Heart left ventricle (tissue), 16 donors: Measurements from ENCODE around the gene POLD4. TPM values are rescaled to one million over a fixed set of nuclear protein-coding genes. Genes with fewer than 3 reads are reported as not detected.
A peak's percentile ranks its signal among the peaks of the same experiment; 100 is the strongest.

Experiments
- ATAC-seq, 4 donors: fragments of 200-7000 bp; cut with Tn5 transposase; one replicate each; pipeline ENCODE4 v1.9.1; 2020 to 2022; ENCODE audit warnings: moderate library complexity in 4 of 4, mild to moderate bottlenecking in 3 of 4, moderate number of reproducible peaks in 1 of 4
- DNase-seq, 5 donors: peaks; one replicate each; pipeline ENCODE4 v3.0.0-alpha.2; 2020
- H3K27ac ChIP-seq, 12 donors: fragments of 200-600 bp; sonication (generic) in 4 of 12; one replicate each; pipeline versions ENCODE4 v1.5.0 to v1.8.0; 2016 to 2022; ENCODE audit warnings: mild to moderate bottlenecking in 2 of 12
- H3K27me3 ChIP-seq, 9 donors: fragments of 200-600 bp; sonication (generic) in 2 of 9; one replicate each; pipeline versions ENCODE4 v1.5.1 to v1.8.0; 2016 to 2022; ENCODE audit warnings: mild to moderate bottlenecking in 3 of 9
- H3K36me3 ChIP-seq, 9 donors: fragments of 200-600 bp; sonication (generic) in 2 of 9; one replicate each; pipeline versions ENCODE4 v1.5.0 to v1.8.0; 2018 to 2022; ENCODE audit warnings: mild to moderate bottlenecking in 2 of 9
- H3K4me1 ChIP-seq, 12 donors: fragments of 200-600 bp; sonication (generic) in 4 of 12; one replicate each; pipeline versions ENCODE4 v1.5.0 to v1.8.0; 2016 to 2022; ENCODE audit warnings: mild to moderate bottlenecking in 3 of 12
- H3K4me3 ChIP-seq, 12 donors: fragments of 200-600 bp; sonication (generic) in 4 of 12; one replicate each; pipeline versions ENCODE4 v1.5.0 to v1.8.0; 2017 to 2022; ENCODE audit warnings: mild to moderate bottlenecking in 9 of 12, moderate library complexity in 4 of 12
- H3K9me3 ChIP-seq, 12 donors: fragments of 200-600 bp; sonication (generic) in 4 of 12; one replicate each; pipeline versions ENCODE4 v1.5.0 to v1.8.0; 2016 to 2022; ENCODE audit warnings: mild to moderate bottlenecking in 1 of 12
- POLR2A ChIP-seq, 2 donors: fragments of 450-650 bp; IDR thresholded peaks; one replicate each; pipeline ENCODE4 v1.6.1; 2017; ENCODE audit warnings: antibody characterized with exemption in 2 of 2, mild to moderate bottlenecking in 2 of 2, moderate library complexity in 2 of 2
- WGBS, 4 donors: extraction: QIAGEN DNeasy Blood & Tissue Kit in 2 of 4; methylation state at CpG; one replicate each; pipeline versions ENCODE4 v1.1.5 to v1.1.7; 2013 to 2018; 5-methylcytosine and 5-hydroxymethylcytosine counted together
- intact Hi-C, 10 donors: fragments of 100-400 bp; cut with DNase I; formaldehyde crosslinking; loops; one replicate each; pipeline versions ENCODE4 v1.11.1 to v1.14.2; 2022
- polyA plus RNA-seq, 2 donors: library from polyadenylated mRNA; stranded (reverse); fragments of 200-250 nt; gene quantifications; one replicate each; pipeline ENCODE4 v1.2.3, GENCODE V29; 2013
- total RNA-seq, 9 donors: library from RNA; depleted of rRNA in 2 of 9; stranded (reverse); fragments of >200 nt in 2 of 9; fragmentation: NEBNext Ultra II Directional in 3 of 9; extraction: Animal tissue kit (Norgen Biotek cat#: 25700) in 3 of 9; gene quantifications; one replicate each; pipeline versions ENCODE4 v1.1.0 to v1.2.4, GENCODE V29; 2016 to 2023
- TF ChIP-seq, protein P1 (sequence below), 12 donors: fragments of 200-600 bp; sonication (generic) in 4 of 12; IDR thresholded peaks; one replicate each; pipeline versions ENCODE4 v1.5.0 to v1.8.0; 2018 to 2022; ENCODE audit warnings: antibody characterized with exemption in 12 of 12, mild to moderate bottlenecking in 5 of 12
- donor health status: ischemic (EF 13 %, LVEDD 7.1; RV severe dilation, severe dysfunction).
- donor health status: healthy with polysubstance abuse.
- donor health status: DM: no; HTN: yes; CAD: no.
- donor health status: DM: no; HTN: no; CAD: no.
- donor health status: ischemic (EF 25% LVEDD 6.9; RV normal size, moderate dysfunction).
- donor health status: ischemic (EF 25% LVEDD 5.7; RV mildly dilated, moderate dysfunction).
- donor health status: healthy.
- donor health status: DM: yes; HTN: yes; CAD: no.
- donor health status: ischemic (EF 35%, LVEDD 5.7; RV mildly dilated, moderate dysfunction).
- donor health status: nonischemic (EF 11% LVEDD 7.7; RV severe dilation, severe dysfunction).
- donor health status: DM: yes; HTN: yes; CAD: no.
- donor health status: PGD.
- donor health status: ischemic (EF 29% LVEDD 5.4; RV normal size, mild dysfunction).
- donor health status: nonischemic (EF 23%, LVEDD 6.1; RV moderate dilation, normal function).

Gene POLD4
- total and polyA plus RNA-seq, 11 donors = 36.0 to 164 (median 59.1) TPM

GRCh38 chr11:67347964-67348749 lies 5.2 kb downstream of the POLD4 start:
- intact Hi-C loops = loop anchor here in 6 of 10 donors (5.0 kb wide), 1 partner anchor 34 kb away; no protein-coding TSS in a partner anchor
- no peak overlapping the region for H3K27ac ChIP-seq
- 80 to 89% (median 84%) methylated on average over 11 of the region's 11 CpGs for WGBS, 4 donors

DNA sequence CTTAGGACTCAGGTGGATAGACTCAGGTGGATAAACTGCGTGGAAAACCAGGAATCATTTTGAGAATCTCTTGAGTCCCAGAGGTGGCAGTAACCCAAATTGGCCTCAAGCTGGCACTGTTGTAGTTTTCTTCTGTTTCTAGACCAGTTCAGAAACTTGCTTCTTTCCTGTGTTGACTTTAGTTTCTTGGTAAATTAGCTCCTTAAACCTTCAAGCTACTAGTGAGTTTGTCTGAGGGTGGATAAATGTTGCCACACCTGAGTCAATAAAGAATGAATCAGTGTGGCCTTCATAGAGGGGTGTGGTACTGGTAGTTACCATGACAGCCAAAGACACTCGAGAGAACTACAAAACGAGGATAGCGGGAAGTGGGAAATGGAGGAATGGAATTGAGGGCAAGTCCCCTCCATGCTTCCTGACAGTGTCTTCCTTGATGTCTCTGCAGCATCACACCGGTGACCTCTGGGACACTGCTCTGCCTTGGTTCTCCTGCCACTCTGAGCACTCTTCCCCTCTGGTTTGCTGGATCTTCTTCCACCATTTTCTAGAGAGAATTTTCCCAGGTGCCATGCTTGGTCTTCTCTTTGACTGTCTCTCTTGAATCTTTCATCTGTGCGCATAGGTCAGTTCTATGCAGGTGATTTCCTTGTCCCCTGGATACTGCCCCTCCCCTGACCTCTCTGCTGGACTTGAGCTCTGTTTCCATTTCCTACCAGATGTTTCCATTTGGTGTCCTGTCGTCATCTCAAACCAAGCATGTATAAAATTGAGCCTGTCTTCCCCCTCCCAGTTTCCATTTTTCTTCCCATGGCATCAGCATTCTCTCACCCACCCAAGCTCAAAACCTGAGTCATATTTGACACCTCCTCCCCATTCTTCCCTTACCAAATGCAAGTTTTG lies 7.2 kb downstream of the POLD4 start:
- ATAC-seq (peak in 1 of 4 donors; percentile 23), DNase-seq (no peak)
- intact Hi-C loops = loop anchor here in 6 of 10 donors (5.0 kb wide), 1 partner anchor 36 kb away; no protein-coding TSS in a partner anchor
- Histone ChIP-seq H3K27ac (no peak overlapping the region), H3K9me3 (peaks cover 0 to 5% (median 0%) of the 10 kb centered on the region in 12 donors), H3K4me3 (no peak overlapping the region), H3K27me3 (no peaks in the 10 kb centered on the region), H3K4me1 (peaks cover 0 to 25% (median 12%) of the 10 kb centered on the region in 12 donors), H3K36me3 (peaks cover 0 to 4% (median 0%) of the 10 kb centered on the region in 9 donors)
- TF ChIP-seq, protein P1, sequence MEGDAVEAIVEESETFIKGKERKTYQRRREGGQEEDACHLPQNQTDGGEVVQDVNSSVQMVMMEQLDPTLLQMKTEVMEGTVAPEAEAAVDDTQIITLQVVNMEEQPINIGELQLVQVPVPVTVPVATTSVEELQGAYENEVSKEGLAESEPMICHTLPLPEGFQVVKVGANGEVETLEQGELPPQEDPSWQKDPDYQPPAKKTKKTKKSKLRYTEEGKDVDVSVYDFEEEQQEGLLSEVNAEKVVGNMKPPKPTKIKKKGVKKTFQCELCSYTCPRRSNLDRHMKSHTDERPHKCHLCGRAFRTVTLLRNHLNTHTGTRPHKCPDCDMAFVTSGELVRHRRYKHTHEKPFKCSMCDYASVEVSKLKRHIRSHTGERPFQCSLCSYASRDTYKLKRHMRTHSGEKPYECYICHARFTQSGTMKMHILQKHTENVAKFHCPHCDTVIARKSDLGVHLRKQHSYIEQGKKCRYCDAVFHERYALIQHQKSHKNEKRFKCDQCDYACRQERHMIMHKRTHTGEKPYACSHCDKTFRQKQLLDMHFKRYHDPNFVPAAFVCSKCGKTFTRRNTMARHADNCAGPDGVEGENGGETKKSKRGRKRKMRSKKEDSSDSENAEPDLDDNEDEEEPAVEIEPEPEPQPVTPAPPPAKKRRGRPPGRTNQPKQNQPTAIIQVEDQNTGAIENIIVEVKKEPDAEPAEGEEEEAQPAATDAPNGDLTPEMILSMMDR (IDR thresholded peaks at IDR 0.05) = peak in 11 of 12 donors; percentile 3 to 57 (median 34)
- TF ChIP-seq POLR2A (IDR thresholded peaks at IDR 0.05) = no peak
- 74 to 78% (median 76%) methylated on average over 7 of the region's 7 CpGs for WGBS, 4 donors

More at GRCh38 chr11:67347964-67348749, 5.2 kb downstream of the POLD4 start:
- no peak for ATAC-seq
- no peak for TF ChIP-seq POLR2A (IDR thresholded peaks at IDR 0.05)
- TF ChIP-seq, protein P1 (IDR thresholded peaks at IDR 0.05) = no peak
- Histone ChIP-seq H3K27me3 (no peaks in the 10 kb centered on the region), H3K4me1 (peaks cover 2 to 40% (median 28%) of the 10 kb centered on the region in 12 donors), H3K36me3 (peaks cover 0 to 4% (median 0%) of the 10 kb centered on the region in 9 donors), H3K9me3 (no peaks in the 10 kb centered on the region), H3K4me3 (no peak overlapping the region)
- DNase-seq = no peak

DNA sequence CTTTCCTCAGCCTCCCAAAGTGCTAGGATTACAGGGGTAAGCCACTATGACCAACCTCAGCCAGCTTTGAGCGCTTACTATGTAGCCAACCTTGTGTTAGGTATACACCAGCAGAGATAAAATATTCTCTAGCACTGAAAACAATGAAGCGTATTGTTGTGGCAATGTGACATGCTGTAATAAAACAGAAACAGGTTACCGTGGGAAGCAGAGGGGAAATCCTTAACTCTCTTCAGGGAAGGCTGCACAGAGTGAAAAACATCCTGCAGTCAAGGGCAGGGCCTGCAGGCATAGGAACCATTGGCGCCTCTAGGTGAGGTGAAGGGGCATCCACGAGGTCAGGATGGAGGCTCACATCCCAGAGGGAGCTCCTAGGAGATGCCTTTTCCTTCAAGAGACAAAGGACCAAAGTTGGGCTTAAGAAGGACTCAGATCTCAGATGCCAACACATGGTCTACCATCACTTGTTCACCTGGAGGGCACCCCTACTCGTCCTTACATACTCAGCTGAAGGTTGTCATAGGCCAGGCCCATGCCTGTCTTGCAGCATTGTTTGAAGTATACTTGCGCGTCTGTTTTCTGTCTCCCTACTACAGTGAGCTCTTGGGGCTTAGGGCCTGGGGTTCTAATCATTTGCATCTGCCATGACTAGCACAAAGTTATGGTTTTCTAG lies 8.0 kb downstream of the POLD4 start:
- TF ChIP-seq, protein P1 (IDR thresholded peaks at IDR 0.05) = no peak
- TF ChIP-seq POLR2A (IDR thresholded peaks at IDR 0.05) = no peak
- WGBS, 4 donors = 78 to 82% (median 80%) methylated on average over 7 to 8 of the region's 8 CpGs
- intact Hi-C loops = loop anchor here in 6 of 10 donors (5.0 kb wide), 1 partner anchor 37 kb away; no protein-coding TSS in a partner anchor
- ATAC-seq = no peak
- H3K36me3 ChIP-seq = peaks cover 0 to 4% (median 0%) of the 10 kb centered on the region in 9 donors
- no peak overlapping the region for H3K27ac ChIP-seq
- DNase-seq = no peak
- no peak overlapping the region for H3K4me3 ChIP-seq
- no peaks in the 10 kb centered on the region for H3K27me3 ChIP-seq
- H3K4me1 ChIP-seq = peaks cover 0 to 18% (median 6%) of the 10 kb centered on the region in 12 donors
- H3K9me3 ChIP-seq = peaks cover 0 to 5% (median 0%) of the 10 kb centered on the region in 12 donors
